Tibial artery (tissue), 4 donors: Measurements from ENCODE around the gene BRD7.

Source experiments
- DNase-seq, 2 donors: peaks; one replicate each; pipeline ENCODE4 v3.0.0-alpha.2; 2019
- H3K27ac ChIP-seq, 2 donors: fragments of 200-600 bp; sonication (generic) in 1 of 2; 1 replicate in 1 of 2; 2 replicates in 1 of 2; pipeline ENCODE4 v1.5.1; 2018 to 2019; ENCODE audit warnings: mild to moderate bottlenecking in 1 of 2
- H3K27me3 ChIP-seq, 2 donors: fragments of 200-600 bp; sonication (generic) in 1 of 2; one replicate each; pipeline versions ENCODE4 v1.5.1 to v1.6.0; 2016 to 2019
- H3K36me3 ChIP-seq, 3 donors: fragments of 200-600 bp; sonication (generic) in 2 of 3; one replicate each; pipeline ENCODE4 v1.5.1; 2016 to 2019; ENCODE audit warnings: mild to moderate bottlenecking in 2 of 3
- H3K4me1 ChIP-seq, 4 donors: fragments of 200-600 bp; sonication (generic) in 2 of 4; 1 replicate in 3 of 4; 2 replicates in 1 of 4; pipeline ENCODE4 v1.5.1; 2016 to 2019
- H3K4me3 ChIP-seq, 2 donors: fragments of 200-600 bp; sonication (generic) in 1 of 2; 1 replicate in 1 of 2; 2 replicates in 1 of 2; pipeline ENCODE4 v1.5.1; 2018 to 2019; ENCODE audit warnings: mild to moderate bottlenecking in 2 of 2
- H3K9me3 ChIP-seq, 3 donors: fragments of 200-600 bp; sonication (generic) in 1 of 3; one replicate each; pipeline ENCODE4 v1.5.1; 2016 to 2019
- intact Hi-C: fragments of 100-400 bp; cut with DNase I; formaldehyde crosslinking; loops from one replicate; pipeline ENCODE4 v1.15.0; 2023; ENCODE audit warnings: low total_unique reads
- TF ChIP-seq, protein P1 (sequence below), 2 experiments: fragments of 200-600 bp in 1 of 2; fragments of 450-650 bp in 1 of 2; IDR thresholded peaks; one replicate each; pipeline ENCODE4 v1.5.1; 2017 to 2019; ENCODE audit warnings: antibody characterized with exemption in 2 of 2, mild to moderate bottlenecking in 1 of 2, moderate library complexity in 1 of 2

The BRD7 gene

GRCh38 chr16:50303605-50304466 is 65.0 kb downstream of the BRD7 start:
- TF ChIP-seq, protein P1, sequence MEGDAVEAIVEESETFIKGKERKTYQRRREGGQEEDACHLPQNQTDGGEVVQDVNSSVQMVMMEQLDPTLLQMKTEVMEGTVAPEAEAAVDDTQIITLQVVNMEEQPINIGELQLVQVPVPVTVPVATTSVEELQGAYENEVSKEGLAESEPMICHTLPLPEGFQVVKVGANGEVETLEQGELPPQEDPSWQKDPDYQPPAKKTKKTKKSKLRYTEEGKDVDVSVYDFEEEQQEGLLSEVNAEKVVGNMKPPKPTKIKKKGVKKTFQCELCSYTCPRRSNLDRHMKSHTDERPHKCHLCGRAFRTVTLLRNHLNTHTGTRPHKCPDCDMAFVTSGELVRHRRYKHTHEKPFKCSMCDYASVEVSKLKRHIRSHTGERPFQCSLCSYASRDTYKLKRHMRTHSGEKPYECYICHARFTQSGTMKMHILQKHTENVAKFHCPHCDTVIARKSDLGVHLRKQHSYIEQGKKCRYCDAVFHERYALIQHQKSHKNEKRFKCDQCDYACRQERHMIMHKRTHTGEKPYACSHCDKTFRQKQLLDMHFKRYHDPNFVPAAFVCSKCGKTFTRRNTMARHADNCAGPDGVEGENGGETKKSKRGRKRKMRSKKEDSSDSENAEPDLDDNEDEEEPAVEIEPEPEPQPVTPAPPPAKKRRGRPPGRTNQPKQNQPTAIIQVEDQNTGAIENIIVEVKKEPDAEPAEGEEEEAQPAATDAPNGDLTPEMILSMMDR (IDR thresholded peaks at IDR 0.05), result no peak
- Histone ChIP-seq H3K9me3 (no peaks in the 10 kb centered on the region), H3K27me3 (no peaks in the 10 kb centered on the region), H3K27ac (peak overlapping the region; percentile 12 to 22), H3K4me1 (peaks cover 0 to 3% (median 0%) of the 10 kb centered on the region in 4 donors), H3K36me3 (no peaks in the 10 kb centered on the region), H3K4me3 (no peak overlapping the region)
- peak; percentile 19 to 68 for DNase-seq
- intact Hi-C loops, result no loop called here

GRCh38 chr16:50303041-50303604 is 65.7 kb downstream of the BRD7 start:
- Histone ChIP-seq H3K36me3 (no peaks in the 10 kb centered on the region), H3K4me3 (no peak overlapping the region), H3K4me1 (peaks cover 0 to 3% (median 0%) of the 10 kb centered on the region in 4 donors), H3K27ac (peak overlapping the region; percentile 12 to 22), H3K27me3 (no peaks in the 10 kb centered on the region), H3K9me3 (no peaks in the 10 kb centered on the region)
- DNase-seq, result peak; percentile 15 to 55
- TF ChIP-seq, protein P1 (IDR thresholded peaks at IDR 0.05), result no peak
- intact Hi-C loops, result no loop called here

DNA sequence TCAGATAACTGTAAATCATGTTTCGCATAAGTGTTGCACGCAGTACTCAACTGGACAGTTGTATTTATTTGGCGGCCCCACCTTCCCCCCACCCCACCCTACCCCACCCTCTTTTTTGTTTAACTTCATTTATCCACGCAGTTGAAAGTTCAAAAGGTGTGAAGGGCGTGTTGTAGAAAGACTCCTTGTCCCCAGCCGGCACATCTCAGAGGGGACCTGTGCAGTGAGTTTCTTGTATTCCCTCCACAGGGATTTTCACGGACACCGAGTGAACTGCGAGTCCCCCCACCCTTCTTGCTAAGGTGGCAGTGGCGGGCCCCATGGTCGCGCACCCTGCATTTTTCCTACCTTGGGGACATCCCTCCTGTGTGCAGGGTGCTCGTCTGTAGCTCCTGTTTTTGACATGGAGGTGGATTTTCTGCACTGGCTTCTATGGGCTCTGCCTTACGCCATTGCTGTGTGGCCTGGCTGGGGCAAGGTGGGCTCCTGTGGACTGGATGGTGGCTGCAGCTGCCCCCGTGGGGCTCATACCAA is 66.2 kb downstream of the BRD7 start:
- no peaks in the 10 kb centered on the region for H3K27me3 ChIP-seq
- peak; percentile 15 to 38 for DNase-seq
- H3K27ac ChIP-seq, result no peak overlapping the region
- intact Hi-C loops, result no loop called here
- no peak overlapping the region for H3K4me3 ChIP-seq
- peaks cover 0 to 3% (median 0%) of the 10 kb centered on the region in 4 donors for H3K4me1 ChIP-seq
- H3K9me3 ChIP-seq, result no peaks in the 10 kb centered on the region
- H3K36me3 ChIP-seq, result no peaks in the 10 kb centered on the region
- TF ChIP-seq, protein P1 (IDR thresholded peaks at IDR 0.05), result no peak

DNA sequence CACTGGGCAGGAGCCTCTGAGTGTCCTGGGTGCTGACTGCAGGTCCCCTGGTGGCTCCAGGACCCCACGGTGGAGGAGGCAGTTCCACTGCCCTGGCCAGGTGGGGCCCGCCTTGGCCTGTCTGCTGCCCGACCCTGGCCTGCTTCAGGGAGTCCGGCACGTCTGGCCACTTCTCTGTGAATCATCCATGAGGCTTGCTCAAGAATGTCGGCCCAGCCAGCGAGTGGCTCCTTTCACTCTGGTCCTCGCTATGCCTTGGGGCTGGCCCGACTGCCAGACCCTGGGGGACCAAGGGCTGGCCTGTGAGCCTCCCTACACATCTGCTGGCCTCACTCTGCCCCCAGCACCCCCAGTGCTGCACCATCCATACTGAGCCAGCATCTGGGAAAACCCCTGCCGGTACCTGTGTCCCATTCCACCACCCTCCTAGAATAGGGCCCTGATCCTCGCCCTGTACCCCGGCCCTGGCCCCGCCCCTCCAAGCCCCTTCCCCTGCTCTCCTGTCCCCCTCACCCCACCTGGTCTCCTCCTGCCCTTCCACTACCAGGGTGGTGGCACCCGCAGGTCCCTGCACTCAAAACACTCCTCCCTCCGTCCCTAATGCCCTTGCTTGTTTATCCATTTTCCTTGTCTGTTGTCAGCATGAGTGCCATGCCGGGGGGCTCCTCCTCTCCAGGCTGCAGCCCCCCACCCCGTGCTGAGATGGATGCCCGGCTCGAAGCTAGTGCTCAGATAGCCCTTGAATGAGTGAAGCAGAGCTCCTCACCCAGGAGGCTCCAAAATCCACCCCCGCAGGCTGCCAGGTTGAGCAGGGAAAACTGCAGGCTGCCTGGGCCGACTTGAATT is 66.9 kb downstream of the BRD7 start:
- H3K27me3 ChIP-seq, result no peaks in the 10 kb centered on the region
- H3K4me1 ChIP-seq, result peaks cover 0 to 3% (median 0%) of the 10 kb centered on the region in 4 donors
- H3K9me3 ChIP-seq, result no peaks in the 10 kb centered on the region
- no peak overlapping the region for H3K4me3 ChIP-seq
- H3K27ac ChIP-seq, result peak overlapping the region in 1 of 2 donors; percentile 49
- intact Hi-C loops, result no loop called here
- H3K36me3 ChIP-seq, result no peaks in the 10 kb centered on the region
- TF ChIP-seq, protein P1 (IDR thresholded peaks at IDR 0.05), result no peak
- DNase-seq, result peak; percentile 74 to 80

GRCh38 chr16:50300942-50301625 is 67.7 kb downstream of the BRD7 start:
- intact Hi-C loops, result no loop called here
- H3K27me3 ChIP-seq, result no peaks in the 10 kb centered on the region
- DNase-seq, result peak; percentile 19 to 62
- peaks cover 0 to 3% (median 0%) of the 10 kb centered on the region in 4 donors for H3K4me1 ChIP-seq
- TF ChIP-seq, protein P1 (IDR thresholded peaks at IDR 0.05), result no peak
- H3K4me3 ChIP-seq, result no peak overlapping the region
- no peaks in the 10 kb centered on the region for H3K36me3 ChIP-seq
- H3K27ac ChIP-seq, result peak overlapping the region; percentile 33 to 49
- no peaks in the 10 kb centered on the region for H3K9me3 ChIP-seq
